ENCODE results near the gene PIP5K1C. TPM values are rescaled to one million over a fixed set of nuclear protein-coding genes. Genes with fewer than 3 reads are reported as not detected.
A peak's percentile ranks its signal among the peaks of the same experiment; 100 is the strongest.

PIP5K1C gene
- total RNA-seq, 1 donor from 2014 or later = 15.1 TPM

- FAIRE-seq = no peak
- no peak for DNase-seq (ENCODE audit: low spot score in 2 of 2)
Measured at GRCh38 chr19:3721887-3722442, 21.7 kb upstream of the PIP5K1C start.

GRCh38 chr19:3721131-3721886 lies 21.0 kb upstream of the PIP5K1C start:
- peak; percentile 84 to 91 for DNase-seq (ENCODE audit: low spot score in 2 of 2)
- FAIRE-seq = no peak

- no peak for DNase-seq (ENCODE audit: low spot score in 2 of 2)
- no peak for FAIRE-seq
Measured at GRCh38 chr19:3720349-3720917, 20.2 kb upstream of the PIP5K1C start.

- no peak for FAIRE-seq
- no peak for DNase-seq (ENCODE audit: low spot score in 2 of 2)
Measured at GRCh38 chr19:3719868-3720267, 19.6 kb upstream of the PIP5K1C start.

GRCh38 chr19:3716147-3716668 lies 15.9 kb upstream of the PIP5K1C start:
- no peak for FAIRE-seq
- no peak for DNase-seq (ENCODE audit: low spot score in 2 of 2)

- no peak for FAIRE-seq
Measured at GRCh38 chr19:3712663-3713611, 12.7 kb upstream of the PIP5K1C start.

GRCh38 chr19:3710265-3710812 lies 10.1 kb upstream of the PIP5K1C start:
- DNase-seq (ENCODE audit: low spot score in 2 of 2) (no peak), FAIRE-seq (no peak)

More at GRCh38 chr19:3712663-3713611, 12.7 kb upstream of the PIP5K1C start:
- DNase-seq (ENCODE audit: low spot score in 2 of 2) = no peak

GRCh38 chr19:3708207-3708931 lies 8.1 kb upstream of the PIP5K1C start, which contains the start of gene TJP3:
TJP3 (plus strand) TSS chr19:3708384; CDS start chr19:3728433, 20,049 bp downstream.
- DNase-seq (ENCODE audit: low spot score in 2 of 2) (no peak), FAIRE-seq (no peak)

GRCh38 chr19:3707868-3708206 lies 7.6 kb upstream of the PIP5K1C start:
- no peak for DNase-seq (ENCODE audit: low spot score in 2 of 2)
- no peak for FAIRE-seq

- no peak for DNase-seq (ENCODE audit: low spot score in 2 of 2)
- no peak for FAIRE-seq
Measured at GRCh38 chr19:3701200-3701599, 932 bp upstream of the PIP5K1C start.

GRCh38 chr19:3699741-3700241 lies 477 bp downstream of the PIP5K1C start:
- no peak for DNase-seq (ENCODE audit: low spot score in 2 of 2)
- no peak for FAIRE-seq

- DNase-seq (ENCODE audit: low spot score in 2 of 2) = peak; percentile 67 to 72
- no peak for FAIRE-seq
Measured at GRCh38 chr19:3698974-3699740, 1.1 kb downstream of the PIP5K1C start.

GRCh38 chr19:3698386-3698950 lies 1.8 kb downstream of the PIP5K1C start:
- DNase-seq (ENCODE audit: low spot score in 2 of 2) (no peak), FAIRE-seq (no peak)

- FAIRE-seq (no peak), DNase-seq (ENCODE audit: low spot score in 2 of 2) (peak in 1 of 2 donors; percentile 22)
Measured at GRCh38 chr19:3697671-3698385, 2.4 kb downstream of the PIP5K1C start.

- no peak for FAIRE-seq
Measured at GRCh38 chr19:3697094-3697493, 3.2 kb downstream of the PIP5K1C start.

GRCh38 chr19:3696660-3696995 lies 3.6 kb downstream of the PIP5K1C start:
- DNase-seq (ENCODE audit: low spot score in 2 of 2) (no peak), FAIRE-seq (no peak)

More at GRCh38 chr19:3697094-3697493, 3.2 kb downstream of the PIP5K1C start:
- no peak for DNase-seq (ENCODE audit: low spot score in 2 of 2)

GRCh38 chr19:3695986-3696659 lies 4.1 kb downstream of the PIP5K1C start:
- FAIRE-seq = no peak
- DNase-seq (ENCODE audit: low spot score in 2 of 2) = no peak
